Astrocyte (in vitro differentiated cells and primary cell): Measurements from ENCODE around the gene NFATC3.

Experiments
- EZH2 ChIP-seq: IDR thresholded peaks from 2 replicates; pipeline ENCODE4 v1.6.1; 2012; ENCODE audit warnings: mild to moderate bottlenecking, low read length, inconsistent platforms; ENCODE audit not compliant: insufficient read depth
- TF ChIP-seq, protein P1 (sequence below): IDR thresholded peaks from 2 replicates; pipeline ENCODE4 v1.5.1; 2011; ENCODE audit warnings: low read depth, mild to moderate bottlenecking, inconsistent platforms, low read length, moderate library complexity; ENCODE audit not compliant: insufficient read depth

DNA sequence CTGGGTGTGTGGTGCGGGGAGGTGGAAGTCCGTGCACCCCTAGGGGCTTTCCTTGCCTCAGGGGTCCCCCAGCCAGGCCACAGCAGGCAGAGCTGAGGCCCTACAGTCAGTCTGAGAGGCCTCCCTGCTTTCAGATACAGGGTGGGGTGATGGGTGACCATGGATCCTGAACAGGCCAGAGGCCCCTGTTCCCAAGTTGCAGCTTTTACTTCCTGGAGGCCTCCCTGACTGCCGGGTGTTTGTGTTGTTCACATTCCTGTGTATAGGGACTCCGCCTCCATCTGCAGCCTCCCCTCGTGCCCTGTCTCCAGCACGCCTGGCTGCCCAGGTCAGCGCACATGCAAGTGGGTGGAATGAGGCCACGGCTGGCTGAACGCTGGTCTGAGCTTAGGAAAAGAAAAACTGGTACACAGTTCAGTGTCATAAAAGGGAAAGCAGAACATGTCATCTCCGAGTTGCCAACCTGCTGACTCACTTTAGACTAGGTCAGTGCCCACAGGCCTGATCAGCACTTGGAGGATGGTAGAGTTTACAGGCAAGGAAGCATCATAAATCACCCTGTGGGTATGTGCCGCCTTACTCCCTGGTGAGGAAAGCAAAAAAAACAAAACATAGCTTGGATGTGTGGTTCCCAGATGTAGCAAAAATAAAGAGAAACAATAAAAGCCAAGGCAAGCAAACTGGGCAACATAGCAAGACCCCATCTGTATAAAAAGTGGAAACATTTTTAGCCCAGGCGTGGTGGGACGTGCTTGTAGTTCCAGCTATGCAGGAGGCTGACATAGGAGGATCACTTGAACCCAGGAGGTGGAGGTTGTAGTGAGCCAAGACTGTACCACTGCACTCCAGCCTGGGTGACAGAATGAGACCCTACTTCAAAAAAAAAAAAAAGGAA is 173.0 kb downstream of the NFATC3 start:
- TF ChIP-seq EZH2, result no peak
- TF ChIP-seq, protein P1, sequence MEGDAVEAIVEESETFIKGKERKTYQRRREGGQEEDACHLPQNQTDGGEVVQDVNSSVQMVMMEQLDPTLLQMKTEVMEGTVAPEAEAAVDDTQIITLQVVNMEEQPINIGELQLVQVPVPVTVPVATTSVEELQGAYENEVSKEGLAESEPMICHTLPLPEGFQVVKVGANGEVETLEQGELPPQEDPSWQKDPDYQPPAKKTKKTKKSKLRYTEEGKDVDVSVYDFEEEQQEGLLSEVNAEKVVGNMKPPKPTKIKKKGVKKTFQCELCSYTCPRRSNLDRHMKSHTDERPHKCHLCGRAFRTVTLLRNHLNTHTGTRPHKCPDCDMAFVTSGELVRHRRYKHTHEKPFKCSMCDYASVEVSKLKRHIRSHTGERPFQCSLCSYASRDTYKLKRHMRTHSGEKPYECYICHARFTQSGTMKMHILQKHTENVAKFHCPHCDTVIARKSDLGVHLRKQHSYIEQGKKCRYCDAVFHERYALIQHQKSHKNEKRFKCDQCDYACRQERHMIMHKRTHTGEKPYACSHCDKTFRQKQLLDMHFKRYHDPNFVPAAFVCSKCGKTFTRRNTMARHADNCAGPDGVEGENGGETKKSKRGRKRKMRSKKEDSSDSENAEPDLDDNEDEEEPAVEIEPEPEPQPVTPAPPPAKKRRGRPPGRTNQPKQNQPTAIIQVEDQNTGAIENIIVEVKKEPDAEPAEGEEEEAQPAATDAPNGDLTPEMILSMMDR, result no peak
